Stimulated activated CD8-positive, alpha-beta memory T cell treated with anti-CD3 and anti-CD28 coated beads, Interleukin-4, amount 100 ng/mL, for 48 hours (primary cell): ENCODE results near the gene UBR1.
"Not testable (repeated sequence)": the region's sequence is repeated elsewhere in the genome, so short reads cannot be mapped to it uniquely, and the experiment has no call there.

Experiments used
- DNase-seq: peaks from one replicate; pipeline ENCODE4 v3.0.0-alpha.2; 2020

UBR1 gene

DNA sequence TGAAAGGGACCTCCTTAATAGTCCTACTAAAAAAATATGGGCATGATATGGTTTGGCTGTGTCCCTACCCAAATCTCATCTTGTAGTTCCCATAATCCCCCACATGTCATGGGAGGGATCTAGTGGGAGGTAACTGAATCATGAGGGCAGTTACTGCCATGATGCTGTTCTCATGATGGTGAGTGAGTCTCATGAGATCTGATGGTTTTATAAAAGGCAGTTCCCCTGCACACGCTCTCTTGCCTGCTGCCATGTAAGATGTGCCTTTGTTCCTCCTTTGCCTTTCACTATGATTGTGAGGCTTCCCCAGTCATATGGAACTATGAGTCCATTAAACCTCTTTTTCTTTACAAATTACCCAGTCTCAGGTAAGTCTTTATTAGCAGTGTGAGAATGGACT lies 211.9 kb downstream of the UBR1 start:
- DNase-seq = not testable (repeated sequence)
